GM12865 (cell line): Measurements from ENCODE around the gene NIFK.

Experiments
- DNase-seq: peaks from one replicate; pipeline ENCODE4 v3.0.0; 2010; ENCODE audit warnings: low read depth
- H3K4me3 ChIP-seq: 2 replicates; pipeline ENCODE4 v1.5.1; 2011; ENCODE audit warnings: mild to moderate bottlenecking, low read depth, low read length, control low read depth
- CTCF ChIP-seq: IDR thresholded peaks from 2 replicates; pipeline ENCODE4 v1.5.1; 2011; ENCODE audit warnings: low read length, control low read depth, low read depth, inconsistent platforms; ENCODE audit not compliant: insufficient read depth; ENCODE audit errors: missing control alignments

Gene NIFK

GRCh38 chr2:121736462-121737336, at the start of gene NIFK:
Gene NIFK, minus strand, starts transcription at chr2:121736875. Its CDS starts 25 bp downstream, at chr2:121736850.
- peak; percentile 99 for DNase-seq
- TF ChIP-seq CTCF = no peak
- peak within 1 kb of the TSS; percentile 77 for H3K4me3 ChIP-seq

GRCh38 chr2:121783180-121783579, 46.5 kb upstream of the NIFK start:
- no peak for TF ChIP-seq CTCF

GRCh38 chr2:121778741-121779487, 42.2 kb upstream of the NIFK start:
- no peak overlapping the region for H3K4me3 ChIP-seq
- no peak for DNase-seq
- TF ChIP-seq CTCF = no peak

More at GRCh38 chr2:121783180-121783579, 46.5 kb upstream of the NIFK start:
- DNase-seq = no peak
- no peak overlapping the region for H3K4me3 ChIP-seq

GRCh38 chr2:121777699-121778058, 41.0 kb upstream of the NIFK start:
- no peak for TF ChIP-seq CTCF
- no peak overlapping the region for H3K4me3 ChIP-seq
- no peak for DNase-seq

- no peak for TF ChIP-seq CTCF
- H3K4me3 ChIP-seq = no peak overlapping the region
- DNase-seq = peak; percentile 19
Measured at GRCh38 chr2:121776885-121777698, 40.4 kb upstream of the NIFK start.

GRCh38 chr2:121776361-121776760, 39.7 kb upstream of the NIFK start:
- no peak for TF ChIP-seq CTCF
- no peak for DNase-seq
- H3K4me3 ChIP-seq = no peak overlapping the region
